OCI-LY1 (cell line): ENCODE data around the gene NOVA1.

Source experiments
- H2AFZ ChIP-seq: fragments of 200-600 bp; sonication (generic), shearing (Covaris generic); 2 replicates; pipeline ENCODE4 v1.6.0; 2014; ENCODE audit warnings: antibody characterized with exemption, mild to moderate bottlenecking, low read length
- H3F3A ChIP-seq: fragments of 200-600 bp; sonication (generic), shearing (Covaris generic); 2 replicates; pipeline ENCODE4 v1.6.0; 2014; ENCODE audit warnings: mild to moderate bottlenecking, antibody characterized with exemption, low read length, moderate library complexity; ENCODE audit not compliant: insufficient read depth
- H3K27ac ChIP-seq: fragments of 200-600 bp; sonication (generic); 2 replicates; pipeline ENCODE4 v1.5.1; 2014; ENCODE audit warnings: low read length, mixed run types, mild to moderate bottlenecking, low read depth; ENCODE audit not compliant: poor library complexity, severe bottlenecking
- H3K27me3 ChIP-seq: fragments of 200-600 bp; sonication (generic); 2 replicates; pipeline ENCODE4 v1.6.0; 2014; ENCODE audit warnings: antibody characterized with exemption, mild to moderate bottlenecking, low read length, moderate library complexity; ENCODE audit not compliant: insufficient read depth
- H3K36me3 ChIP-seq: fragments of 200-600 bp; sonication (generic); 2 replicates; pipeline ENCODE4 v1.6.1; 2014; ENCODE audit warnings: mild to moderate bottlenecking, antibody characterized with exemption, low read length, moderate library complexity, mixed read lengths; ENCODE audit not compliant: insufficient read depth
- H3K4me1 ChIP-seq: fragments of 200-600 bp; sonication (generic); 2 replicates; pipeline ENCODE4 v1.5.1; 2014; ENCODE audit warnings: mild to moderate bottlenecking, low read length, moderate library complexity; ENCODE audit not compliant: insufficient read depth, severe bottlenecking
- H3K4me2 ChIP-seq: fragments of 200-600 bp; sonication (generic), shearing (Covaris generic); 2 replicates; pipeline ENCODE4 v1.6.1; 2014; ENCODE audit warnings: low read length
- H3K4me3 ChIP-seq: fragments of 200-600 bp; sonication (generic); 2 replicates; pipeline ENCODE4 v1.5.1; 2014; ENCODE audit warnings: low read length, low read depth, mild to moderate bottlenecking, mixed read lengths; ENCODE audit not compliant: poor library complexity, severe bottlenecking
- H3K79me2 ChIP-seq: fragments of 200-600 bp; shearing (Covaris generic); 2 replicates; pipeline ENCODE4 v1.6.1; 2016; ENCODE audit warnings: mixed run types, low read length, mixed read lengths; ENCODE audit not compliant: insufficient read depth
- H3K9ac ChIP-seq: fragments of 200-600 bp; sonication (generic), shearing (Covaris generic); 2 replicates; pipeline ENCODE4 v1.6.1; 2014; ENCODE audit warnings: mild to moderate bottlenecking, low read length, mixed read lengths
- H3K9me2 ChIP-seq: fragments of 200-600 bp; sonication (generic), shearing (Covaris generic); 2 replicates; pipeline ENCODE4 v1.6.1; 2014; ENCODE audit warnings: low read depth, mild to moderate bottlenecking, low read length, mixed read lengths
- H3K9me3 ChIP-seq: fragments of 200-600 bp; shearing (Covaris generic); 2 replicates; pipeline ENCODE4 v1.6.1; 2014; ENCODE audit warnings: low read length, mixed read lengths
- H4K20me1 ChIP-seq: fragments of 200-600 bp; sonication (generic), shearing (Covaris generic); 2 replicates; pipeline ENCODE4 v1.6.0; 2016; ENCODE audit warnings: mild to moderate bottlenecking, low read length; ENCODE audit not compliant: insufficient read depth
- EZH2 ChIP-seq: fragments of 200-600 bp; sonication (generic), shearing (Covaris generic); IDR thresholded peaks from 2 replicates; pipeline ENCODE4 v1.8.0; 2017; ENCODE audit warnings: borderline replicate concordance, mixed run types, mild to moderate bottlenecking, antibody characterized with exemption, low read length, moderate library complexity, mixed read lengths
- TF ChIP-seq, protein P1 (sequence below): fragments of 200-600 bp; sonication (generic), shearing (Covaris generic); IDR thresholded peaks from 2 replicates; pipeline ENCODE4 v1.5.1; 2017; ENCODE audit warnings: mild to moderate bottlenecking, antibody characterized with exemption, low read length, moderate library complexity, mixed read lengths

NOVA1 gene

DNA sequence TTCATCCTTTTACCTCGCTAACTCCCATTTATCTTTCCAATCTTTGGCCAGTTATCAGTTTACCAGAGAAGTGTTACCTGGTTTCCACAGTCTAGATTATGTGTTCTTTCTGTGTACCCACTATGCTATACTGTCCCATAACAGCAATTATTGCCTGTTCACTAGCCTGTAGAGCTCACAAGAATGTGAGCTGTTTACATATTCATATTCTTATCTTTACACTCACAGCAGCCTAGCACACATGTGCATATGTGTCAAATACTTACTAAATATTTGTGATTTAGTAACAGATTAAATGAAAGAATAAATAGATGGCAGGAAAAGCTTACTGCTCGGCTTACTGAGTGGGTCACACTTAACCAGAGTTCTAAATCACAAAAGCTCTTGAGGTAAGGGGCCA, 97.8 kb downstream of the NOVA1 start:
- Histone ChIP-seq H3K27me3 (no peaks in the 10 kb centered on the region), H3K9me3 (no peaks in the 10 kb centered on the region), H3K4me3 (no peak overlapping the region), H3K36me3 (no peaks in the 10 kb centered on the region), H3K79me2 (no peaks in the 10 kb centered on the region), H4K20me1 (no peaks in the 10 kb centered on the region), H2AFZ (no peak overlapping the region), H3K9me2 (no peaks in the 10 kb centered on the region), H3K27ac (no peak overlapping the region), H3K9ac (no peak overlapping the region), H3F3A (no peaks in the 10 kb centered on the region), H3K4me2 (no peak overlapping the region), H3K4me1 (no peaks in the 10 kb centered on the region)
- TF ChIP-seq, protein P1, sequence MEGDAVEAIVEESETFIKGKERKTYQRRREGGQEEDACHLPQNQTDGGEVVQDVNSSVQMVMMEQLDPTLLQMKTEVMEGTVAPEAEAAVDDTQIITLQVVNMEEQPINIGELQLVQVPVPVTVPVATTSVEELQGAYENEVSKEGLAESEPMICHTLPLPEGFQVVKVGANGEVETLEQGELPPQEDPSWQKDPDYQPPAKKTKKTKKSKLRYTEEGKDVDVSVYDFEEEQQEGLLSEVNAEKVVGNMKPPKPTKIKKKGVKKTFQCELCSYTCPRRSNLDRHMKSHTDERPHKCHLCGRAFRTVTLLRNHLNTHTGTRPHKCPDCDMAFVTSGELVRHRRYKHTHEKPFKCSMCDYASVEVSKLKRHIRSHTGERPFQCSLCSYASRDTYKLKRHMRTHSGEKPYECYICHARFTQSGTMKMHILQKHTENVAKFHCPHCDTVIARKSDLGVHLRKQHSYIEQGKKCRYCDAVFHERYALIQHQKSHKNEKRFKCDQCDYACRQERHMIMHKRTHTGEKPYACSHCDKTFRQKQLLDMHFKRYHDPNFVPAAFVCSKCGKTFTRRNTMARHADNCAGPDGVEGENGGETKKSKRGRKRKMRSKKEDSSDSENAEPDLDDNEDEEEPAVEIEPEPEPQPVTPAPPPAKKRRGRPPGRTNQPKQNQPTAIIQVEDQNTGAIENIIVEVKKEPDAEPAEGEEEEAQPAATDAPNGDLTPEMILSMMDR, result no peak
- no peak for TF ChIP-seq EZH2

GRCh38 chr14:26499546-26499945, 98.3 kb downstream of the NOVA1 start:
- Histone ChIP-seq H3K36me3 (no peaks in the 10 kb centered on the region), H3F3A (no peaks in the 10 kb centered on the region), H2AFZ (no peak overlapping the region), H3K79me2 (no peaks in the 10 kb centered on the region), H3K9ac (no peak overlapping the region), H3K27me3 (no peaks in the 10 kb centered on the region), H3K4me3 (no peak overlapping the region), H3K27ac (no peak overlapping the region), H3K4me2 (no peak overlapping the region), H3K9me3 (no peaks in the 10 kb centered on the region), H3K9me2 (no peaks in the 10 kb centered on the region), H3K4me1 (no peaks in the 10 kb centered on the region), H4K20me1 (no peaks in the 10 kb centered on the region)
- TF ChIP-seq, protein P1, result no peak
- no peak for TF ChIP-seq EZH2

- no peaks in the 10 kb centered on the region for H3K9me3 ChIP-seq
- H3K9ac ChIP-seq, result no peak overlapping the region
- no peak overlapping the region for H3K27ac ChIP-seq
- H3K36me3 ChIP-seq, result no peaks in the 10 kb centered on the region
- H3K79me2 ChIP-seq, result no peaks in the 10 kb centered on the region
- no peaks in the 10 kb centered on the region for H3K9me2 ChIP-seq
- no peaks in the 10 kb centered on the region for H3F3A ChIP-seq
- H3K4me1 ChIP-seq, result no peaks in the 10 kb centered on the region
- no peak for TF ChIP-seq EZH2
- TF ChIP-seq, protein P1, result no peak
- H3K27me3 ChIP-seq, result no peaks in the 10 kb centered on the region
- no peak overlapping the region for H3K4me3 ChIP-seq
- H3K4me2 ChIP-seq, result no peak overlapping the region
- no peaks in the 10 kb centered on the region for H4K20me1 ChIP-seq
- no peak overlapping the region for H2AFZ ChIP-seq
Observed at GRCh38 chr14:26486922-26487321, 110.9 kb downstream of the NOVA1 start.
